HepG2 (cell line): ENCODE measurements around the gene GSAP. TPM values are rescaled to one million over a fixed set of nuclear protein-coding genes. Genes with fewer than 3 reads are reported as not detected.
A peak's percentile ranks its signal among the peaks of the same experiment; 100 is the strongest.

ENCODE experiments used
- ATF4 ChIP-seq, 2 experiments: fragments of 450-650 bp in 1 of 2; sonication (generic) in 1 of 2; formaldehyde crosslinking; IDR thresholded peaks; 2 replicates each; pipeline versions ENCODE4 v1.5.0 to v1.8.0; 2020 to 2022; ENCODE audit warnings: mild to moderate bottlenecking in 1 of 2, missing genetic modification reagents in 1 of 2
- HMG20B ChIP-seq: conservative IDR thresholded peaks from 2 replicates; pipeline ENCODE4 v1.6.1; 2016; ENCODE audit warnings: missing genetic modification reagents, missing compliant biosample characterization
- KLF11 ChIP-seq: IDR thresholded peaks from 2 replicates; pipeline ENCODE4 v1.6.1; 2016; ENCODE audit warnings: missing compliant biosample characterization
- PHF5A ChIP-seq: IDR thresholded peaks from one replicate; pipeline ENCODE4 v1.6.1; 2018; ENCODE audit warnings: low read depth, missing genetic modification reagents; ENCODE audit not compliant: unreplicated experiment
- RCOR2 ChIP-seq: IDR thresholded peaks from 2 replicates; pipeline ENCODE4 v1.6.1; 2016; ENCODE audit warnings: missing biosample characterization, missing genetic modification reagents
- SALL2 ChIP-seq: sonication (generic); formaldehyde crosslinking; IDR thresholded peaks from 2 replicates; pipeline ENCODE4 v1.8.1; 2023; ENCODE audit warnings: mild to moderate bottlenecking, missing genetic modification reagents, inconsistent platforms
- ZMYM3 ChIP-seq: sonication (generic); formaldehyde crosslinking; IDR thresholded peaks from 2 replicates; pipeline ENCODE4 v1.5.1; 2020; ENCODE audit warnings: mild to moderate bottlenecking, missing genetic modification reagents
- ZNF121 ChIP-seq: sonication (generic); formaldehyde crosslinking; IDR thresholded peaks from 2 replicates; pipeline ENCODE4 v1.5.0; 2020; ENCODE audit warnings: mild to moderate bottlenecking, missing genetic modification reagents
- ZNF562 ChIP-seq: sonication (generic); formaldehyde crosslinking; IDR thresholded peaks from 2 replicates; pipeline ENCODE4 v1.8.0; 2022; ENCODE audit warnings: missing genetic modification reagents, borderline replicate concordance
- ZNF567 ChIP-seq: sonication (generic); formaldehyde crosslinking; IDR thresholded peaks from 2 replicates; pipeline ENCODE4 v1.8.1; 2023; ENCODE audit warnings: mild to moderate bottlenecking, missing genetic modification reagents, borderline replicate concordance
- ZNF891 ChIP-seq: sonication (generic); formaldehyde crosslinking; IDR thresholded peaks from 2 replicates; pipeline ENCODE4 v1.5.0; 2020; ENCODE audit warnings: mild to moderate bottlenecking, missing genetic modification reagents
- polyA plus RNA-seq, 8 experiments: library from polyadenylated mRNA; depleted of rRNA in 3 of 8; stranded (reverse) in 7 of 8; unstranded in 1 of 8; fragments of >200 nt; fragmentation: Illumina TruSeq in 4 of 8; extraction: Trizol in 4 of 8; gene quantifications; 2 replicates each; pipeline versions ENCODE4 v1.2.1 to v1.2.3, GENCODE V29; 2011 to 2016; ENCODE audit warnings: low read depth in 4 of 8, missing spikeins in 1 of 8, mixed read lengths in 1 of 8; ENCODE audit not compliant: insufficient read depth in 1 of 8
- total RNA-seq, 5 experiments: library from RNA; depleted of rRNA; stranded (reverse); fragments of >200 nt; fragmentation: Illumina TruSeq; extraction: Trizol; gene quantifications; 2 replicates each; pipeline ENCODE4 v1.2.3, GENCODE V29; 2016; ENCODE audit warnings: low read depth in 1 of 5
- TF ChIP-seq, protein P1 (sequence below): IDR thresholded peaks from 2 replicates; pipeline ENCODE4 v1.6.1; 2016; ENCODE audit warnings: missing compliant biosample characterization, missing genetic modification reagents, borderline replicate concordance
- TF ChIP-seq, protein P2 (sequence below): fragments of 450-650 bp; IDR thresholded peaks from 2 replicates; pipeline ENCODE4 v1.6.1; 2017
- TF ChIP-seq, protein P3 (sequence below): sonication (generic); formaldehyde crosslinking; IDR thresholded peaks from 2 replicates; pipeline ENCODE4 v1.9.0; 2021; ENCODE audit warnings: mild to moderate bottlenecking, missing genetic modification reagents

GSAP gene
- total and polyA plus RNA-seq, 2 of the 13 experiments (the other 11 are each of a cell fraction or from before 2014, with no cell fraction given): 34.6 to 40.6 TPM

DNA sequence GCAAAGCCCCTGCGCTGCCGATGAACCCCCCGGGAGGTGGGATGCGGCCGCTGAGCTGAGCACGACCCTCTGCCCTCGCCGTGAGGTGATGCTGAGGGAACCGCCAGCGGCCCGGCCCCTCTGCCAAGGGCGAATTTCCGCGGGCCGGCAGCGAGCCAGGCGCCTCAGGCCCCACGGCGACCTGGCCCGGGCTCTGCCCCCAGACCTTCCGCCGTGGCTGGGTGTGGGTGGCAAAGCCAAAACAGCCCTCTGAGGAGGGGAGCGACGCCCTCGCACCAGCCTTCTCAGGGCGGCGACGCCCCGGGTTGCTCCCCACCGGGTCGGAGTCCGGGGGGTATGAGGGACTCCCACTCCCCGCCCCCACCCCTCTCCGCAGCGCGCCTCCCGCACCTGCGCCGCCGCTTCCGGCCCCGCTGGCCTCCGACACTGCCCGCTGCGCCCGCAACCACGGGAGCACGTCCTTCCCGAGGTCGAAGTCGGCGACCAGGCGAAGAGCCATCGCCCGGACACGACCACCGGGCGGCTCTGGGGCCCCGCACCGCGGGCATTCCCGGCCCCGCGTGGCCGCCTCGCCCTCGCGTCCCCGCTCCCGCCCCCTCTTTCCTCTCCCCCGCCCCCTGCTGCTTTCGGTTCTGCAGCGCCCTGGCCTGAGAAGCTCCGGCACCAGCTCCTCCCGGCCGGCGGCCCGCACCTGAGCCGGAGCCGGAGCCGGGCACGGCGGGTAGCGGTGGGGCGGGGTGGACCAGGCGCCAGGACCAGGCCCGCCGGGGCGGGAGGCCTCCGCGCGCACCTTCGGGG lies at the start of gene GSAP (continued):
- TF ChIP-seq, protein P1, sequence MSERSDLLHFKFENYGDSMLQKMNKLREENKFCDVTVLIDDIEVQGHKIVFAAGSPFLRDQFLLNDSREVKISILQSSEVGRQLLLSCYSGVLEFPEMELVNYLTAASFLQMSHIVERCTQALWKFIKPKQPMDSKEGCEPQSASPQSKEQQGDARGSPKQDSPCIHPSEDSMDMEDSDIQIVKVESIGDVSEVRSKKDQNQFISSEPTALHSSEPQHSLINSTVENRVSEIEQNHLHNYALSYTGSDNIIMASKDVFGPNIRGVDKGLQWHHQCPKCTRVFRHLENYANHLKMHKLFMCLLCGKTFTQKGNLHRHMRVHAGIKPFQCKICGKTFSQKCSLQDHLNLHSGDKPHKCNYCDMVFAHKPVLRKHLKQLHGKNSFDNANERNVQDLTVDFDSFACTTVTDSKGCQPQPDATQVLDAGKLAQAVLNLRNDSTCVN (CRISPR knock-in tag): no peak
- peak; percentile 51; the same call in 1 of the 2 replicates for TF ChIP-seq ZNF891 (CRISPR knock-in tag)
- TF ChIP-seq KLF11: 0 out of 2 replicates have a peak, but pooled peaks have one; percentile 33
- no peak for TF ChIP-seq ZNF562 (CRISPR knock-in tag)
- TF ChIP-seq, protein P2, sequence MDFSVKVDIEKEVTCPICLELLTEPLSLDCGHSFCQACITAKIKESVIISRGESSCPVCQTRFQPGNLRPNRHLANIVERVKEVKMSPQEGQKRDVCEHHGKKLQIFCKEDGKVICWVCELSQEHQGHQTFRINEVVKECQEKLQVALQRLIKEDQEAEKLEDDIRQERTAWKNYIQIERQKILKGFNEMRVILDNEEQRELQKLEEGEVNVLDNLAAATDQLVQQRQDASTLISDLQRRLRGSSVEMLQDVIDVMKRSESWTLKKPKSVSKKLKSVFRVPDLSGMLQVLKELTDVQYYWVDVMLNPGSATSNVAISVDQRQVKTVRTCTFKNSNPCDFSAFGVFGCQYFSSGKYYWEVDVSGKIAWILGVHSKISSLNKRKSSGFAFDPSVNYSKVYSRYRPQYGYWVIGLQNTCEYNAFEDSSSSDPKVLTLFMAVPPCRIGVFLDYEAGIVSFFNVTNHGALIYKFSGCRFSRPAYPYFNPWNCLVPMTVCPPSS: no peak
- no peak for TF ChIP-seq HMG20B
- TF ChIP-seq SALL2 (CRISPR knock-in tag): no peak
- 0 out of 2 replicates have a peak, but pooled peaks have one; percentile 33 for TF ChIP-seq ZMYM3
- TF ChIP-seq, protein P3, sequence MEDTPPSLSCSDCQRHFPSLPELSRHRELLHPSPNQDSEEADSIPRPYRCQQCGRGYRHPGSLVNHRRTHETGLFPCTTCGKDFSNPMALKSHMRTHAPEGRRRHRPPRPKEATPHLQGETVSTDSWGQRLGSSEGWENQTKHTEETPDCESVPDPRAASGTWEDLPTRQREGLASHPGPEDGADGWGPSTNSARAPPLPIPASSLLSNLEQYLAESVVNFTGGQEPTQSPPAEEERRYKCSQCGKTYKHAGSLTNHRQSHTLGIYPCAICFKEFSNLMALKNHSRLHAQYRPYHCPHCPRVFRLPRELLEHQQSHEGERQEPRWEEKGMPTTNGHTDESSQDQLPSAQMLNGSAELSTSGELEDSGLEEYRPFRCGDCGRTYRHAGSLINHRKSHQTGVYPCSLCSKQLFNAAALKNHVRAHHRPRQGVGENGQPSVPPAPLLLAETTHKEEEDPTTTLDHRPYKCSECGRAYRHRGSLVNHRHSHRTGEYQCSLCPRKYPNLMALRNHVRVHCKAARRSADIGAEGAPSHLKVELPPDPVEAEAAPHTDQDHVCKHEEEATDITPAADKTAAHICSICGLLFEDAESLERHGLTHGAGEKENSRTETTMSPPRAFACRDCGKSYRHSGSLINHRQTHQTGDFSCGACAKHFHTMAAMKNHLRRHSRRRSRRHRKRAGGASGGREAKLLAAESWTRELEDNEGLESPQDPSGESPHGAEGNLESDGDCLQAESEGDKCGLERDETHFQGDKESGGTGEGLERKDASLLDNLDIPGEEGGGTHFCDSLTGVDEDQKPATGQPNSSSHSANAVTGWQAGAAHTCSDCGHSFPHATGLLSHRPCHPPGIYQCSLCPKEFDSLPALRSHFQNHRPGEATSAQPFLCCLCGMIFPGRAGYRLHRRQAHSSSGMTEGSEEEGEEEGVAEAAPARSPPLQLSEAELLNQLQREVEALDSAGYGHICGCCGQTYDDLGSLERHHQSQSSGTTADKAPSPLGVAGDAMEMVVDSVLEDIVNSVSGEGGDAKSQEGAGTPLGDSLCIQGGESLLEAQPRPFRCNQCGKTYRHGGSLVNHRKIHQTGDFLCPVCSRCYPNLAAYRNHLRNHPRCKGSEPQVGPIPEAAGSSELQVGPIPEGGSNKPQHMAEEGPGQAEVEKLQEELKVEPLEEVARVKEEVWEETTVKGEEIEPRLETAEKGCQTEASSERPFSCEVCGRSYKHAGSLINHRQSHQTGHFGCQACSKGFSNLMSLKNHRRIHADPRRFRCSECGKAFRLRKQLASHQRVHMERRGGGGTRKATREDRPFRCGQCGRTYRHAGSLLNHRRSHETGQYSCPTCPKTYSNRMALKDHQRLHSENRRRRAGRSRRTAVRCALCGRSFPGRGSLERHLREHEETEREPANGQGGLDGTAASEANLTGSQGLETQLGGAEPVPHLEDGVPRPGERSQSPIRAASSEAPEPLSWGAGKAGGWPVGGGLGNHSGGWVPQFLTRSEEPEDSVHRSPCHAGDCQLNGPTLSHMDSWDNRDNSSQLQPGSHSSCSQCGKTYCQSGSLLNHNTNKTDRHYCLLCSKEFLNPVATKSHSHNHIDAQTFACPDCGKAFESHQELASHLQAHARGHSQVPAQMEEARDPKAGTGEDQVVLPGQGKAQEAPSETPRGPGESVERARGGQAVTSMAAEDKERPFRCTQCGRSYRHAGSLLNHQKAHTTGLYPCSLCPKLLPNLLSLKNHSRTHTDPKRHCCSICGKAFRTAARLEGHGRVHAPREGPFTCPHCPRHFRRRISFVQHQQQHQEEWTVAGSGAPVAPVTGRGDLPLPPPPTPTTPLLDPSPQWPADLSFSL (CRISPR knock-in tag): 0 out of 2 replicates have a peak, but pooled peaks have one; percentile 66
- TF ChIP-seq ZNF121 (CRISPR knock-in tag): no peak; the same call in 1 of the 2 replicates
- no peak for TF ChIP-seq RCOR2
- TF ChIP-seq ATF4 (CRISPR knock-in tag; IDR thresholded peaks at IDR 0.05): peak in 1 of 2 experiments; percentile 59; a peak in 2 of 4 replicates
- TF ChIP-seq ZNF567 (CRISPR knock-in tag): no peak
- TF ChIP-seq PHF5A (CRISPR knock-in tag): no peak
